Measurements from ENCODE around the gene RUNX1.

The RUNX1 gene

DNA sequence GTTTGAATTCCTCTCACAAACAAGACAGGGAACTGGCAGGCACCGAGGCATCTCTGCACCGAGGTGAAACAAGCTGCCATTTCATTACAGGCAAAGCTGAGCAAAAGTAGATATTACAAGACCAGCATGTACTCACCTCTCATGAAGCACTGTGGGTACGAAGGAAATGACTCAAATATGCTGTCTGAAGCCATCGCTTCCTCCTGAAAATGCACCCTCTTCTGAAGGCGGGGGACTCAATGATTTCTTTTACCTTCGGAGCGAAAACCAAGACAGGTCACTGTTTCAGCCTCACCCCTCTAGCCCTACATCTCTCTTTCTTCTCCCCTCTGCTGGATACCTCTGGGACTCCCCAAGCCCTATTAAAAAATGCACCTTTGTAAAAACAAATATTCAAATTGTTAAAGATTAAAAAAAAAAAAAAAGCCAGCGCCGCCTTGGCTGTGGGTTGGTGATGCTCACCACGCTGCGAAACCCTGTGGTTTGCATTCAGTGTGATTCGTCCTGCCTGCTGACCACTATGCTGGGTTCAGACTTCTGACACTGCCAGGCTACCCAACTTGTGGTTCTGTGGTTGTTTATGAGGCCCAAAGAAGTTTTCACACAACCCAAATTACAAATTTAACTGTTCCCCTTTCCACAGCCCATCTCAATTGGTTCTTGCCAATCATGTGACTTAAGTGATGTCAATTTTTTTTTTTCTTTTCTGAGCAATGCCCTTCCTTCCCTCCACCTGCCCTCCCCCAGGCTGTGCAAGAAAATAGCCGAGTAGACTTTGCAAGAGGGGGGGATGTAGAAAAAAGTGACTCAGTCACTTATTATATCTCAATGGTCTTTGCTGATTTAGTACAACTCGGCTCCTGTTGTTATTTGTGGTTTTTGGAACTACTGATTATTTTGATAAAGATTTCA is at the start of gene RUNX1:
Gene RUNX1, minus strand, starts transcription at position 597 of the 912 bp plus-strand sequence.
- DNase-seq = peak; percentile 74

GRCh38 chr21:35097525-35097924 is 48.4 kb upstream of the RUNX1 start:
- no peak for DNase-seq

GRCh38 chr21:35096959-35097358 is 47.9 kb upstream of the RUNX1 start:
- no peak for DNase-seq

DNA sequence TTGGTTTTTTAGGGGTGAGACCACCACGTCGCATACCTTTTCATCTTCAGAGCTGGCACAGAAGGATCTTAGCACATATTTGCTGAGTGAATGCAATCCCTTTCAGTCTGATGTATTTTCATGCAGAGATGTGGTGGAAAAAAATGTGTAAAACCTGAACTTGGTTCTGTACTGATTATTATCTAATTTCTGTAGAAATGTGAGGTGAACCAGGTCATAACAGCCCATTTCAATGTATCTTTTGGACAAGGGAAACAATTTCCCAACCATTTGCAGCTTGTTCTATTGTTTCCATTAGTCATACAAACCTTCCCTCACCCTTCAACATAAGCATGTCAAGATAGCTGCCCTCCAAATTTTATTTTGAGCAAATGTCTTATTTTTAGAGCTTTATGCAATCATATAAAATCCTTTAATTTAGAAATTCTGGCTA is 46.8 kb upstream of the RUNX1 start:
- no peak for DNase-seq

DNA sequence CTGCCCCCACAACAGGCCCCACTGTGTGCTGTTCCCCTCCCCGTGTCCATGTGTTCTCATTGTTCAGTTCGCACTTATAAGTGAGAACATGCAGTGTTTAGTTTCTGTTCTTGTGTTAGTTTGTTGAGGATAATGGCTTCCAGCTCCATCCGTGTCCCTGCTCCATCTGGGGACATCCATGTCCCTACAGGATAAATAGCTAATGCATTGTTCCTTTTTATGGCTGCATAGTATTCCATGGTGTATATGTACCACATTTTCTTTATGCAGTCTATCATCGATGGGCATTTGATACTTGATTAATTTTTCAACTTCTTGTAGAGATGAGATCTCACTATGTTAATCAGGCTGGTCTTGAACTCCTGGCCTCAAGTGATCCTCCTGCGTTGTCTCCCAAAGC is 44.4 kb upstream of the RUNX1 start:
- no peak for DNase-seq

- DNase-seq = no peak
Measured at GRCh38 chr21:35091496-35091895, 42.4 kb upstream of the RUNX1 start.

- DNase-seq = no peak
Measured at GRCh38 chr21:35090403-35090802, 41.3 kb upstream of the RUNX1 start.

- DNase-seq = no peak
Measured at GRCh38 chr21:35088319-35088771, 39.2 kb upstream of the RUNX1 start.

DNA sequence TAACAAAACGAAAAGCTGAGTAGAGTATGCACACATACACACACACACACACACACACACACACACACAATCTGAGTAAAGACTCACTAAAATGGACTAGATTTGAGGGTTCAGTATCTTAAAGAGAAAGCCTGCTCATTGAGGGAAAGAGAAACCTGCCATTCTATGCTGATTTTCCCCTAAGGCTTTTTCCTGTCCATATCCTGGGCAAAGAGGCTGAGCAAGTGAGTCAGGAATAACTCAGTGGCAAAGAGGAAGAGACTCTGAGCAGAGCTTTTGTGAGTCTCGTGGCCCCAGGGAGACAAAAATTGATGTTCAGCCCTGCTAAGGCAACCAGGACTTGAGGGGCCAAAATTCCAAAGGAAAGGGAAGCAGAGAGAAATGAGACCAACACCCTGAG is 37.3 kb upstream of the RUNX1 start:
- no peak for DNase-seq

DNA sequence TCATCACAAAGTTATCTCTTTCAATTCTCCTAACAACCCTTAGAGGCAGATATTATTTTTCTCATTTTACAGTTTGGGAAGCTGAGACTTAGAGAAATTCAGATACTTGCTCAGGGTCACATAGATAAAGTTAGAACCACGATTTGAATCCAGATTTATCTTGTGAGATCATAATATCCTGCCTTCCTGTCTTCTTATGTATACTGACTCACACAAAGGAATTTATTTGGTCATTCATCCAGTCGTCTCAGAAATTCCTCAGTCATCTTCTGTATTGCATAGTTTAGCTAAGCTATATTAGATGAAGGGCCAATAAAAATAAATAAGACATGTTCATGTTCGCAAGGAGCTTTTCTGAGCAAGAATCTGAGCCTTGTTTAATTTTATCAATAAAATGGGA is 35.8 kb upstream of the RUNX1 start:
- DNase-seq = no peak

GRCh38 chr21:35083246-35083645 is 34.1 kb upstream of the RUNX1 start:
- no peak for DNase-seq

- DNase-seq = no peak
Measured at GRCh38 chr21:35081861-35082260, 32.8 kb upstream of the RUNX1 start.

- no peak for DNase-seq
Measured at GRCh38 chr21:35079181-35079580, 30.1 kb upstream of the RUNX1 start.

GRCh38 chr21:35077975-35078374 is 28.9 kb upstream of the RUNX1 start:
- no peak for DNase-seq

DNA sequence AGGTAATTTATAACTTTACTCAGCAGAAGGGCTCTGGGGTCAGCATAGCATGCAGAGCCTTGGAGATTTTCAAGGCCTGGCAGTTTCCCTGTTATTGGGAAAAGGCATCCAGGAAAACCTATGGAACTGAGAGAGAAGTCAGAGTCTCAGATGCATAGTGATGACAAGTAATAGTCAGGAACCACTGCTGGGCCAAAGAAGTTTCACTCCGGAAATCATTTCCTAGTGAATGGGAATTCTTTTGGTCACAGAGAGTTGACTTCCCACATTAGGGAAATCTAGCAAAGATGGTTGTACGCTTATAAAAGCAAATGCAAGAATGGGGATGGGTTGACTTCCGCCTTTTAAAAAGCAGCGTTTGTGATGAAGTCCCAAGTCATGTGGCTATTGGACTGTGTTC is 28.4 kb upstream of the RUNX1 start:
- no peak for DNase-seq

- DNase-seq = no peak
Measured at GRCh38 chr21:35075546-35075945, 26.4 kb upstream of the RUNX1 start.

- DNase-seq = no peak
Measured at GRCh38 chr21:35072960-35073359, 23.9 kb upstream of the RUNX1 start.

DNA sequence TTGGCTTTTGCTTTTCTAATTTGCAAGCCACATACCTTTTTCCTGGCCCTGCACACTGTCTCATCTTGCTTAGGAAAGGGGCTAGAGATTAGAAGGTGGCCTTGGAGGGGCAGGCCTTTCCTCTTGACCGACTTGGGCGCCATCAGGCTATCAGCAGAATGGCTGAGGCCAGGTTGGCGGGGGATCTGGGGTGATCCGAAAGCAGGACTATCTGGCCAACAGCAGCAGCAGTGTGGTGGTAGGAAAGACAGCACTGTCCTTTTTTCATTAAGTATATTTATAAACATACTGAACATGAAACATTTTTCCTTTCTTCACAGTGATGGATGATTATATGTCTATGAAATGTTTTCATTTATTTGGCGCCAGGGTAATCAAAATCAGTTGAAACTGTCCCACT is 23.5 kb upstream of the RUNX1 start:
- no peak for DNase-seq

DNA sequence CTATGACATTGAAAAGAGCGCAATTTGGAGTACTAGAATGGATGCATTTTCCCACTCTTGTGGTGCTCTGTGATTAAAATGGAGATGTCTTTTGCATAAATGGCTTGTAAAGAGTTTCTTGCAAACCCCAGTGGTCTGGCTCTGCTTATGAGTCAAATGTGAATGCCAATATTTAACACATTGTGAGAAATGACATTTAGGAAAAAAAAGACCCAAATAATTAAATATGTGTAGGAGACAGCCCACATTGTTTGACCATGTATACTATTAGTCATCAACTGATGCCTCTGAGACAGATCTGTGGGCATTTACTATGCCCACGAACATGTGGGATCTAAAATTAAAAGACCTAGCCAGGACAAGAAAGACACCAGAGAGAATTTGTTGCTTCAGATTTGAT is 22.2 kb upstream of the RUNX1 start:
- DNase-seq = no peak

- no peak for DNase-seq
Measured at GRCh38 chr21:35070436-35070835, 21.3 kb upstream of the RUNX1 start.

DNA sequence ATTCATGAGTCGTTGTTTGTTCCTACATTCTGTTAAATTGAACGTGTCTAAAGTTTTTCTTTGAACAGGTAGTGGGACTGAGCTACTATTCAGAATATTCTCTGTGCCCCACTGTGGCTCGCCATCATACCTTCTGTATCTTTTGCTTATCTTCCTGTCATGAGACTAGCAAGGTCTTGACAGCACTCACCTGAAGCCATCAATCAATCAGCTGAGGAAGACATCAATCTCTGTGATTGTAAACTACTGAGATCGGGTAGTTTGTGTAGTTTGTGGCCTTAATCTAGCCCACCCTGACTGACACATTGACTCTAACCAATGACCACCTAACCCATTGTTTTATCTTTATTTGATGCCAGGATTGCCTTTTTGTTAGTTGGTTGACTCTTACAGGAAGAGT is 17.7 kb upstream of the RUNX1 start:
- no peak for DNase-seq

DNA sequence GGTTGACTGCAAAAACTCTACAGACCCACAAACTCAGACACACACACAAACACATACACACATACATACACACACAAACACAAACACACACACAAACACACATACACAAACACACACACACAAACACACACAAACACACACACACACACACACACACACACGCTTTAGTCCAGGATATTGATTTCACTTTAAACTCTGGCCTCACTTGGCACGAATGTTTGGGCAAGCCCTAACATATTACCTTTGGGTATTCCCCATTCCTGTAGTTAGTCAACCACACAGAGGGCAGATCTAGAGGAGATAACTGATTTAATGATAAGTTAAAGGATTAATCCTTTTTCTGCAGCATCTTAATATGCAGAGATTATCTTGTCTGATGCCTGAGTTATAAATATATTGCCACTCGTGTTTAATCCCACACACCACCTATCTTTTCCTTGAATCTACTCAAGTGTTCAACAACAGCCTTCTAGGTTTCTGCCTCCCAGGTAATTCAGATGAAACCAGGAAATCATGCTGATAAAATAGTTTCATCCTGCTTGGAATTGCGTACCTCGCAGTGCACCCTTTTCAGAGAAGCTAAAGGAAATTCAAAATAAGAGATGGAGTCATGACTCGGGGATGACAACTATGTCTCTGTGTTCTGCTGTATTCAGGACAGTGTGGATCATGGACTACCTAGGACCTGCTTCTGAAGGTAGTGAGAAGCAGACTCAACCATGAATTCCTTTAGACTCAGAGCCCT is 14.5 kb upstream of the RUNX1 start:
- no peak for DNase-seq

- no peak for DNase-seq
Measured at GRCh38 chr21:35062016-35062415, 12.9 kb upstream of the RUNX1 start.

GRCh38 chr21:35059742-35060141 is 10.6 kb upstream of the RUNX1 start:
- no peak for DNase-seq
